Glomerular visceral epithelial cell (primary cell): ENCODE data around the gene IL1RL2.

Source experiments
- DNase-seq: peaks from one replicate; pipeline ENCODE4 v3.0.0-alpha.2; 2016; ENCODE audit errors: extremely low spot score

The IL1RL2 gene

GRCh38 chr2:102186791-102187495, at the start of gene IL1RL2:
Gene IL1RL2 (plus strand): TSS chr2:102187023. CDS start chr2:102187868, 845 bp downstream.
- no peak for DNase-seq

GRCh38 chr2:102137138-102137537, 49.7 kb upstream of the IL1RL2 start:
- no peak for DNase-seq

GRCh38 chr2:102138331-102138730, 48.5 kb upstream of the IL1RL2 start:
- DNase-seq: no peak

- peak; percentile 41 for DNase-seq
Measured at GRCh38 chr2:102139851-102140250, 47.0 kb upstream of the IL1RL2 start.

GRCh38 chr2:102140377-102140776, 46.4 kb upstream of the IL1RL2 start:
- no peak for DNase-seq

GRCh38 chr2:102141011-102141943, 45.5 kb upstream of the IL1RL2 start:
- no peak for DNase-seq

- peak; percentile 78 for DNase-seq
Measured at GRCh38 chr2:102141970-102142828, 44.6 kb upstream of the IL1RL2 start, which contains the start of gene IL1R1. Gene IL1R1 (plus strand): TSS chr2:102142746. CDS start chr2:102157725, 14,979 bp downstream.

- no peak for DNase-seq
Measured at GRCh38 chr2:102142829-102143449, 43.9 kb upstream of the IL1RL2 start.

GRCh38 chr2:102143450-102143985, 43.3 kb upstream of the IL1RL2 start:
- DNase-seq: no peak

GRCh38 chr2:102144128-102144527, 42.7 kb upstream of the IL1RL2 start:
- no peak for DNase-seq

- DNase-seq: no peak
Measured at GRCh38 chr2:102145107-102145506, 41.7 kb upstream of the IL1RL2 start.

GRCh38 chr2:102145934-102146333, 40.9 kb upstream of the IL1RL2 start:
- DNase-seq: no peak

- DNase-seq: peak; percentile 51
Measured at GRCh38 chr2:102147935-102148334, 38.9 kb upstream of the IL1RL2 start.

GRCh38 chr2:102149243-102149642, 37.6 kb upstream of the IL1RL2 start:
- no peak for DNase-seq

- peak; percentile 30 for DNase-seq
Measured at GRCh38 chr2:102149644-102150455, 37.0 kb upstream of the IL1RL2 start.

- no peak for DNase-seq
Measured at GRCh38 chr2:102154364-102154763, 32.5 kb upstream of the IL1RL2 start.

GRCh38 chr2:102154946-102155702, 31.7 kb upstream of the IL1RL2 start:
- no peak for DNase-seq

GRCh38 chr2:102155703-102156515, 30.9 kb upstream of the IL1RL2 start:
- DNase-seq: no peak
